ENCODE results near the gene AP2A1. TPM values are rescaled to one million over a fixed set of nuclear protein-coding genes. Genes with fewer than 3 reads are reported as not detected.

Gene AP2A1
- total and polyA plus RNA-seq, 9 of the 15 experiments (the other 6 are each of a cell fraction or from before 2014, with no cell fraction given) = 0.55 to 150 (median 31.9) TPM

- TF ChIP-seq SRSF9 (IDR thresholded peaks at IDR 0.05; ENCODE audit: borderline replicate concordance, low read depth, low read length) (no peak), TFAP4 (CRISPR knock-in tag; IDR thresholded peaks at IDR 0.05; ENCODE audit: borderline replicate concordance) (0 out of 2 replicates have a peak, but pooled peaks have one; percentile 57), RNF219 (CRISPR knock-in tag; IDR thresholded peaks at IDR 0.05) (no peak), MEF2D (tag; conservative IDR thresholded peaks at IDR 0.05; ENCODE audit: low read depth) (peak; percentile 20; the same call in 1 of the 2 replicates), SP1 (CRISPR knock-in tag; IDR thresholded peaks at IDR 0.05) (peak; percentile 98), SREBF1 (IDR thresholded peaks at IDR 0.05; ENCODE audit: borderline replicate concordance, low read depth, low read length) (0 out of 2 replicates have a peak, but pooled peaks have one; percentile 0), RUNX1 (IDR thresholded peaks at IDR 0.05; ENCODE audit: low read depth) (no peak), ZBTB12 (CRISPR knock-in tag; IDR thresholded peaks at IDR 0.05) (peak; percentile 47; the same call in 1 of the 2 replicates), NFIC (IDR thresholded peaks at IDR 0.05) (no peak), ESRRA (IDR thresholded peaks at IDR 0.05; ENCODE audit: borderline replicate concordance, low read depth) (0 out of 2 replicates have a peak, but pooled peaks have one; percentile 16), USF2 (CRISPR knock-in tag; IDR thresholded peaks at IDR 0.05) (no peak), CHCHD3 (CRISPR knock-in tag; IDR thresholded peaks at IDR 0.05) (no peak), DNMT1 (IDR thresholded peaks at IDR 0.05) (no peak), KDM5B (IDR thresholded peaks at IDR 0.05; ENCODE audit: insufficient replicate concordance, low read depth, low read length) (peak; percentile 59), HNRNPK (IDR thresholded peaks at IDR 0.05; ENCODE audit: low read depth, low read length, poor library complexity, severe bottlenecking) (no peak), ZNF609 (CRISPR knock-in tag; IDR thresholded peaks at IDR 0.05; ENCODE audit: borderline replicate concordance) (no peak)
Measured at GRCh38 chr19:49766007-49766929, 533 bp upstream of the AP2A1 start (continued).
